Ascending aorta (tissue), 2 donors: ENCODE measurements around the gene BIN2. TPM values are rescaled to one million over a fixed set of nuclear protein-coding genes. Genes with fewer than 3 reads are reported as not detected.

ENCODE experiments used
- DNase-seq, 2 donors: peaks; one replicate each; pipeline ENCODE4 v3.0.0-alpha.2; 2019; ENCODE audit warnings: low spot score in 2 of 2
- H3K27ac ChIP-seq, 2 donors: fragments of 200-600 bp; sonication (generic); one replicate each; pipeline ENCODE4 v1.5.1; 2016 to 2017; ENCODE audit warnings: mild to moderate bottlenecking in 1 of 2
- H3K27me3 ChIP-seq: fragments of 200-600 bp; sonication (generic); one replicate; pipeline ENCODE4 v1.5.1; 2017
- H3K36me3 ChIP-seq, 2 donors: fragments of 200-600 bp; sonication (generic); one replicate each; pipeline ENCODE4 v1.5.1; 2016
- H3K4me1 ChIP-seq, 2 donors: fragments of 200-600 bp; sonication (generic); one replicate each; pipeline ENCODE4 v1.5.1; 2016 to 2017; ENCODE audit warnings: mild to moderate bottlenecking in 1 of 2
- H3K4me3 ChIP-seq, 2 donors: fragments of 200-600 bp; sonication (generic); one replicate each; pipeline ENCODE4 v1.5.1; 2016 to 2017; ENCODE audit warnings: mild to moderate bottlenecking in 1 of 2
- H3K9me3 ChIP-seq, 2 donors: fragments of 200-600 bp; sonication (generic); one replicate each; pipeline ENCODE4 v1.5.1; 2016
- intact Hi-C: fragments of 100-400 bp; cut with DNase I; formaldehyde crosslinking; loops from one replicate; pipeline ENCODE4 v1.15.1; 2023
- total RNA-seq: library from RNA; depleted of rRNA; stranded (reverse); fragments of >200 nt; gene quantifications from one replicate; pipeline ENCODE4 v1.1.0, GENCODE V29; 2016
- TF ChIP-seq, protein P1 (sequence below), 3 experiments: fragments of 200-600 bp in 2 of 3; fragments of 450-650 bp in 1 of 3; sonication (generic) in 2 of 3; IDR thresholded peaks; one replicate each; pipeline ENCODE4 v1.5.1; 2016 to 2019; ENCODE audit warnings: antibody characterized with exemption in 3 of 3, mild to moderate bottlenecking in 1 of 3, moderate library complexity in 1 of 3

BIN2 gene
- total RNA-seq, 1 donor from 2014 or later, result 4.2 TPM

DNA sequence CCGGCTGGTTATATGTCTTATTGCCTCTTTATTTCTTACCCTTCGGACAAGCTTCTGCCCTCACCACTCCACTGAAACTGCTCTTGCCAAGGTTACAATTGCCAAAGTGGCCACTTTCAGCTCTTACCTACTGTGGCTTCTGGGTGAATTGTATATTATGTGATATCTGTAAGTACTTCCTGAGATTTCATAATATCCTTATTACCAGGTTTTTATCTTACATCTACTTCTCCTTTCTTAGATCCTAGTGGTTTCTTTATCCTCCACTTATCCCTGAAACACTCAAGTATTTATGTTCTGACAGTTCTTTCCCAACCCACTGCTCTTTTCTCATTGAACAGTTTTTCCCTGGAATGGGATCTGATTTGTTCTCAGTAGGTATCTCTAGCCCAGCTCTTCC lies 12.0 kb upstream of the BIN2 start:
- intact Hi-C loops, result no loop called here
- TF ChIP-seq, protein P1, sequence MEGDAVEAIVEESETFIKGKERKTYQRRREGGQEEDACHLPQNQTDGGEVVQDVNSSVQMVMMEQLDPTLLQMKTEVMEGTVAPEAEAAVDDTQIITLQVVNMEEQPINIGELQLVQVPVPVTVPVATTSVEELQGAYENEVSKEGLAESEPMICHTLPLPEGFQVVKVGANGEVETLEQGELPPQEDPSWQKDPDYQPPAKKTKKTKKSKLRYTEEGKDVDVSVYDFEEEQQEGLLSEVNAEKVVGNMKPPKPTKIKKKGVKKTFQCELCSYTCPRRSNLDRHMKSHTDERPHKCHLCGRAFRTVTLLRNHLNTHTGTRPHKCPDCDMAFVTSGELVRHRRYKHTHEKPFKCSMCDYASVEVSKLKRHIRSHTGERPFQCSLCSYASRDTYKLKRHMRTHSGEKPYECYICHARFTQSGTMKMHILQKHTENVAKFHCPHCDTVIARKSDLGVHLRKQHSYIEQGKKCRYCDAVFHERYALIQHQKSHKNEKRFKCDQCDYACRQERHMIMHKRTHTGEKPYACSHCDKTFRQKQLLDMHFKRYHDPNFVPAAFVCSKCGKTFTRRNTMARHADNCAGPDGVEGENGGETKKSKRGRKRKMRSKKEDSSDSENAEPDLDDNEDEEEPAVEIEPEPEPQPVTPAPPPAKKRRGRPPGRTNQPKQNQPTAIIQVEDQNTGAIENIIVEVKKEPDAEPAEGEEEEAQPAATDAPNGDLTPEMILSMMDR (IDR thresholded peaks at IDR 0.05), result no peak

DNA sequence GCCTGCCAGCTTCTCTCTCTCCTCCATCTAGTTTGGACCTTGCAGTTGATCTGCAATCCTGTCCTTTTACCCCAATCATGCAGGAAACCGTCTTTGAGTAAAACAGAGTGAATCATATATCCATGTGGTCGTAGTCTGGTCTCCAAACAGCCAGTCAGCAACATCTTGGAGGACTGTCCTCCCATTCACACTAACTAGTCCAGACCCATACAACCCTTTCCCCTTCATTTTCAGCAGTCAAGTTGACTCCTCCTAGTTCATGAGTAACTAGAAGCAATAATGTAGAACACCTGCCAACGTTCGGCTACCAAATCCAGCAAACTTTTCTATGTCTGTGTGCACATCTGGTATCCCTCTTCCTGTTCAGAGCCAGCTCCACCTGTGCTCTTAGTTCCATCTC lies 10.8 kb upstream of the BIN2 start:
- intact Hi-C loops, result no loop called here
- H3K36me3 ChIP-seq, result no peaks in the 10 kb centered on the region
- no peaks in the 10 kb centered on the region for H3K27me3 ChIP-seq
- H3K4me3 ChIP-seq, result no peak overlapping the region
- no peaks in the 10 kb centered on the region for H3K9me3 ChIP-seq
- no peaks in the 10 kb centered on the region for H3K4me1 ChIP-seq
- no peak for DNase-seq
- no peak overlapping the region for H3K27ac ChIP-seq
- TF ChIP-seq, protein P1 (IDR thresholded peaks at IDR 0.05), result no peak

More for the DNA sequence above, 12.0 kb upstream of the BIN2 start:
- Histone ChIP-seq H3K27ac (no peak overlapping the region), H3K9me3 (no peaks in the 10 kb centered on the region), H3K4me1 (no peaks in the 10 kb centered on the region), H3K27me3 (no peaks in the 10 kb centered on the region), H3K4me3 (no peak overlapping the region), H3K36me3 (no peaks in the 10 kb centered on the region)
- DNase-seq, result no peak

DNA sequence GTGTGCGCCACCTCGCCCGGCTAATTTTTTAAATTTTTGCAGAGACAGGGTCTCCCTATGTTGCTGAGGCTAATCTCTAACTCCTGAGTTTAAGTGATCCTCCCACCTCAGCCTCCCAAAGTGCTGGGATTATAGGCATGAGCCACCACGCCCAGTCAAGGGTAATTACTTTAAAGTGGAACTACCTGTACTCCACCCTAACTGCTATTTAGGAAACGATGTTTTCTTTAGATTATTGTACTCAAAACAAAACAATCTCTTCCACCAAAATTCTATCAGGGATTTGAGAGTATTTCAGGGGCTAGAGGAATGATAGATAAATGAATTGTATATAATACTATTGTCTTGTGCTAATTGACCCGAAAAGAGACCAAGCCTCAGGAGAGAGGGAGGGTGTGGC lies 9.6 kb upstream of the BIN2 start:
- no peak for DNase-seq
- TF ChIP-seq, protein P1 (IDR thresholded peaks at IDR 0.05), result no peak
- H3K4me3 ChIP-seq, result no peak overlapping the region
- H3K27ac ChIP-seq, result no peak overlapping the region
- intact Hi-C loops, result no loop called here
- H3K27me3 ChIP-seq, result no peaks in the 10 kb centered on the region
- H3K4me1 ChIP-seq, result no peaks in the 10 kb centered on the region
- H3K36me3 ChIP-seq, result no peaks in the 10 kb centered on the region
- H3K9me3 ChIP-seq, result no peaks in the 10 kb centered on the region

DNA sequence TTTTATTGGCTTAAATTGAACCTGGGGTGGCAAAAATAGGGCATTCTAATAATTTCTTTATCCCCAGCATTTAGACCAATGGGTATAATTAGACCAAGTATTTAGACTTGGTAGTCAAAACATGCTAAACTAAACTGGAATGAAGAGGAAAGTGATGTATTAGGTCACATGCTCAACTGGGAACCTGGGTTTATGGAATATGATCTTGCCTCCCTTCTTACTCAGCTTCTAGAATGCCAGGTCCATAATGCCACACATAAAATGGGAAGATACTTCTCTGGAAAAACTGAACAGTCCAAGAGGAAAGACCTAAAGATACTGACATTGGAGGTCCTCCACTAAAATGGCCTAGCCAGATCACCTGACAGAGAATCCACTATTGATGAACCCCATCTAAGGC lies 6.2 kb upstream of the BIN2 start:
- intact Hi-C loops, result no loop called here
- DNase-seq, result no peak
- H3K27me3 ChIP-seq, result no peaks in the 10 kb centered on the region
- no peaks in the 10 kb centered on the region for H3K36me3 ChIP-seq
- TF ChIP-seq, protein P1 (IDR thresholded peaks at IDR 0.05), result no peak
- no peak overlapping the region for H3K4me3 ChIP-seq
- H3K4me1 ChIP-seq, result no peaks in the 10 kb centered on the region
- H3K27ac ChIP-seq, result no peak overlapping the region
- H3K9me3 ChIP-seq, result no peaks in the 10 kb centered on the region

DNA sequence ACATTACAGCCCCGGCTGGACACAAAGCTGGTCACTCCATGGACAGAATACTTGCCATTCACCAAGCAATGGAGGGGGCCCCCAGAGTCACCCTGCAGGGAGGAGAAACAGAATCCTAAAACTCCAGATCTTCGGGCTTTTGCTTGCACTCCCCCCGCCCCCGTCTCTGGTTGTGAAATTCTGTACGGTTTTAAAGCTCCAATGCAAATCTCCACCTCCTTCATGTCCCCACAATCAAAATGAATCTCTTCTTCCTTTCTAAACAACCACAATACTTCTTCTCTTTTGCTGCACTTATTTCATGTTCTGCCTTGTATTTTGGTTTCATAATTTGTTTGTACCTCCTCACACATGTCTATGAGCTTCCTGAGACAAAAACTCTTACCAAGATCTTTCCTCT lies 5.8 kb upstream of the BIN2 start:
- intact Hi-C loops, result no loop called here
- no peak for DNase-seq
- Histone ChIP-seq H3K27ac (no peak overlapping the region), H3K9me3 (no peaks in the 10 kb centered on the region), H3K4me3 (no peak overlapping the region), H3K36me3 (no peaks in the 10 kb centered on the region), H3K4me1 (no peaks in the 10 kb centered on the region), H3K27me3 (no peaks in the 10 kb centered on the region)
- TF ChIP-seq, protein P1 (IDR thresholded peaks at IDR 0.05), result no peak

DNA sequence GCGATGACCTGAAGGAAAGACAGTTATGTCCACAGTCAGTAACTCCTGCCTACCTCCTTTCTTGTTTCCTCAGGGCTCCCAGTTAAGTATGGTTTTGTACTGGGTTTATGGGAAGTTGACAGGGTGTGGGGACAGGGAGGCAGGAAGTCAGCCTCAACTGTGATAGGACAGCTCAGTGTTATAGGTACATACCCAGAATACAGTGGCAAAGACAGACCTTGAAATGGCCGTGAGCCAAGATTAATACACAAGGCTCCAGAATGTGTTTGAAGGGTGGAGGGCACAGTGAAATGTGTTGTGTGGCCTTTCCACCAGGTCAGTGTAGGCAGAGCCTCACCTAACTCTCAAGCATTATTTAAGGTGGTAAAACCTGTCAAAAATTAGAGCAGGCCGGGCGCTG lies 4.6 kb upstream of the BIN2 start:
- Histone ChIP-seq H3K9me3 (no peaks in the 10 kb centered on the region), H3K27me3 (no peaks in the 10 kb centered on the region), H3K4me1 (no peaks in the 10 kb centered on the region), H3K4me3 (no peak overlapping the region), H3K27ac (no peak overlapping the region), H3K36me3 (no peaks in the 10 kb centered on the region)
- DNase-seq, result no peak
- intact Hi-C loops, result no loop called here
- TF ChIP-seq, protein P1 (IDR thresholded peaks at IDR 0.05), result no peak
